ENCODE results near the gene EFNA5.

EFNA5 gene

DNA sequence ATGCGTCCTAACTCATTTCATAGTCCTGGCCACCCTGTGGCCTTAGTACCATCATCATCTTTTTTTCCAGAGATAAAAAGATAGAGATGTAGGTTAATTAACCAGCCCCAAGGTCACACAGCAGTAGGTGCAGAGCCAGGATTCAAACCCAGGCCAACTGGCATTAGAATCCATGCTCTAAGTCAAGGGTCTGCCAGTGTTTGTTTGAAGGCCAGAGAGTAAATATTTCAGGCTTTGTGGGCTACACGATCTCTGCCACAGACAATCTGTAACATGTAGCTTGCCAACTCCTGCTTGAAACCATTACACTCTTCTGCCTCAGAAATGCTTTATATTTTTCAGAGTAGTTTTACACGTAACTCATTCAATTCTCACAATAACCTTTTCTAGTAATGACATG is 119.6 kb downstream of the EFNA5 start:
- DNase-seq (ENCODE audit: low read depth) = no peak

DNA sequence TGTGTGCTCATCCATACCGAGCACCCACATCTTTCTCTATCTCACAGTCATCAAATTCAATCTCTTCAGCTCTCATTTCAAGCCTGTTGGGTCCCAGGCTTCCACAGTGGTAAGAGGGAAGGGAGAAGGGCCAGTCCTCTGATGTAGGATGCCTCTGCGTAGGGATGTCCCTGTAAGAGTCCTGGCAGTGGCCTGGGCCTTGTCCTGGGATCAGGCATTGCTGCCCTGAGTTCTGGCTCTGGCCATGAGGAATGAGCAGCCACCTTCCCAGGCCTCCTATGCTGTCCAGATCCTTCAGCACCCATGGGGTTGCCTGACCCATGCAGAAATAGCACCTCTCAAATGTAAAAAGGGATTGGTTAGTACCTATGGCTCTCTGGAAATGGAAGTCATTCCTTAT is 121.2 kb downstream of the EFNA5 start:
- no peak for DNase-seq (ENCODE audit: low read depth)
- TF ChIP-seq MYC (IDR thresholded peaks at IDR 0.05; ENCODE audit: low read depth, low read length) (no peak), POLR2A (IDR thresholded peaks at IDR 0.05; ENCODE audit: extremely low read depth, insufficient read length) (no peak)
- TF ChIP-seq, protein P1, sequence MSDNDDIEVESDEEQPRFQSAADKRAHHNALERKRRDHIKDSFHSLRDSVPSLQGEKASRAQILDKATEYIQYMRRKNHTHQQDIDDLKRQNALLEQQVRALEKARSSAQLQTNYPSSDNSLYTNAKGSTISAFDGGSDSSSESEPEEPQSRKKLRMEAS (IDR thresholded peaks at IDR 0.05; ENCODE audit: low read depth, low read length) = no peak
- TF ChIP-seq, protein P2, sequence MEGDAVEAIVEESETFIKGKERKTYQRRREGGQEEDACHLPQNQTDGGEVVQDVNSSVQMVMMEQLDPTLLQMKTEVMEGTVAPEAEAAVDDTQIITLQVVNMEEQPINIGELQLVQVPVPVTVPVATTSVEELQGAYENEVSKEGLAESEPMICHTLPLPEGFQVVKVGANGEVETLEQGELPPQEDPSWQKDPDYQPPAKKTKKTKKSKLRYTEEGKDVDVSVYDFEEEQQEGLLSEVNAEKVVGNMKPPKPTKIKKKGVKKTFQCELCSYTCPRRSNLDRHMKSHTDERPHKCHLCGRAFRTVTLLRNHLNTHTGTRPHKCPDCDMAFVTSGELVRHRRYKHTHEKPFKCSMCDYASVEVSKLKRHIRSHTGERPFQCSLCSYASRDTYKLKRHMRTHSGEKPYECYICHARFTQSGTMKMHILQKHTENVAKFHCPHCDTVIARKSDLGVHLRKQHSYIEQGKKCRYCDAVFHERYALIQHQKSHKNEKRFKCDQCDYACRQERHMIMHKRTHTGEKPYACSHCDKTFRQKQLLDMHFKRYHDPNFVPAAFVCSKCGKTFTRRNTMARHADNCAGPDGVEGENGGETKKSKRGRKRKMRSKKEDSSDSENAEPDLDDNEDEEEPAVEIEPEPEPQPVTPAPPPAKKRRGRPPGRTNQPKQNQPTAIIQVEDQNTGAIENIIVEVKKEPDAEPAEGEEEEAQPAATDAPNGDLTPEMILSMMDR (IDR thresholded peaks at IDR 0.05; ENCODE audit: low read depth, low read length) = no peak
- H3K4me3 ChIP-seq (ENCODE audit: low read depth, low read length) = no peak overlapping the region

More for the DNA sequence above, 119.6 kb downstream of the EFNA5 start:
- no peak for TF ChIP-seq POLR2A (IDR thresholded peaks at IDR 0.05; ENCODE audit: extremely low read depth, insufficient read length)
- TF ChIP-seq MYC (IDR thresholded peaks at IDR 0.05; ENCODE audit: low read depth, low read length) = no peak
- TF ChIP-seq, protein P1 (IDR thresholded peaks at IDR 0.05; ENCODE audit: low read depth, low read length) = no peak
- H3K4me3 ChIP-seq (ENCODE audit: low read depth, low read length) = no peak overlapping the region

DNA sequence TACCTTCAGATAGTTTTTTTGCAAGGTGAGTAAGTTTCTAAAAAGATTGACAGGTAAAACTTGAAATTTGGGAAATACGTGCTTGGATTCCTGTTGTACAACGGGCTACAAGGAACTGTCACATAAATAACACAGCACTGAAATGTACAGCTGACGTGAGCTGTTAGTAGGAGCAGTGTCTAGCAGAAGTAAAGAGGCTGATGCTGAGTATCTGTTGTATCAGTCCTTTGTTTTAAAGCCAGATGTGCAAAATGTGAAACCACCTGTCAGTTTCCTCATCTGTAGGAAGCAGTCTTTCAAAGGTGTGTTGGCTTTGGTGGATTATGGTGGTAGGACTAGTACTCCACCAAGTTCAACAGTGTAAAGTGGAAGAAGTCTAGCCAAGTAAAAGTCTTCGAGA is 122.3 kb downstream of the EFNA5 start:
- TF ChIP-seq, protein P2 (IDR thresholded peaks at IDR 0.05; ENCODE audit: low read depth, low read length) = no peak
- TF ChIP-seq MYC (IDR thresholded peaks at IDR 0.05; ENCODE audit: low read depth, low read length) (no peak), POLR2A (IDR thresholded peaks at IDR 0.05; ENCODE audit: extremely low read depth, insufficient read length) (no peak)
- TF ChIP-seq, protein P1 (IDR thresholded peaks at IDR 0.05; ENCODE audit: low read depth, low read length) = no peak
- no peak overlapping the region for H3K4me3 ChIP-seq (ENCODE audit: low read depth, low read length)
- no peak for DNase-seq (ENCODE audit: low read depth)

DNA sequence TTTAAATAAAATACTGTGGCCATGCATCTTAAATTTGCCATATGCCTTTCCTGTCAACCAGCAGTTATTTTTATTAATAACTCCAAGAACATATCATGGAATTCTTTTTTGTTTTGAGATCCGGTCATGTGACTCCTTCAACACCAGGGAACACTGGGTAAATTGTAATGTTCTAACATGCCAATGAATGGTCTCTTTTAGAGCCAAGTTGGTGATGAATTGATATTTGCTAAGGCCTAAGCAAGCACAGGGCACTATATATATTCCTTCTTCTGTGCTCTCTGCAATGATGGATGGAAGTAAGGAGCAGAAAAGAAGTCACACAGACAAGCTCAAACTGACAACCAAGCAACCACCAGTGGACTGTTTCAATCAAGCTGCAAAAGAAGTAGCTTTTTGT is 124.0 kb downstream of the EFNA5 start:
- no peak overlapping the region for H3K4me3 ChIP-seq (ENCODE audit: low read depth, low read length)
- no peak for DNase-seq (ENCODE audit: low read depth)
- TF ChIP-seq POLR2A (IDR thresholded peaks at IDR 0.05; ENCODE audit: extremely low read depth, insufficient read length) = no peak

DNA sequence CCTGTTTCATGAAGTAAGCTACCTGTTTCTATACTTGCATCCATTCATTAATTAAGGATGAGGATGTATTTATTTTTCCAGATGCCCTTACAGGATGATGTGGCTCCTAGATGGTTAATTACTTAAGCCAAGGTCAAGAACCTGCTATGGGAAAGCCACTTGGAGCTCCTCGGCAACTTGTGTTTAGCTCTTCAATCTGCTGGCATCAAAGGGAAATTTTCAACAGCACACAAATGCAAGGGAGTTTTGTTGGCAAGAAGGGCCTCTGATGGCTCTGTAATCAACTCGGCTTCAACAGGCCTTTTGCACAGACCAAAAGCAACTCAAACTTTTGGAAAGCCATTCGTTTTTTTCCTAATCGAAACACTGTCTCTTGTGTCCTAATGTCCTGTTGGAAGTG is 125.3 kb downstream of the EFNA5 start:
- no peak overlapping the region for H3K4me3 ChIP-seq (ENCODE audit: low read depth, low read length)
- TF ChIP-seq MYC (IDR thresholded peaks at IDR 0.05; ENCODE audit: low read depth, low read length) (no peak), POLR2A (IDR thresholded peaks at IDR 0.05; ENCODE audit: extremely low read depth, insufficient read length) (no peak)
- TF ChIP-seq, protein P2 (IDR thresholded peaks at IDR 0.05; ENCODE audit: low read depth, low read length) = no peak
- TF ChIP-seq, protein P1 (IDR thresholded peaks at IDR 0.05; ENCODE audit: low read depth, low read length) = no peak
- DNase-seq (ENCODE audit: low read depth) = no peak

DNA sequence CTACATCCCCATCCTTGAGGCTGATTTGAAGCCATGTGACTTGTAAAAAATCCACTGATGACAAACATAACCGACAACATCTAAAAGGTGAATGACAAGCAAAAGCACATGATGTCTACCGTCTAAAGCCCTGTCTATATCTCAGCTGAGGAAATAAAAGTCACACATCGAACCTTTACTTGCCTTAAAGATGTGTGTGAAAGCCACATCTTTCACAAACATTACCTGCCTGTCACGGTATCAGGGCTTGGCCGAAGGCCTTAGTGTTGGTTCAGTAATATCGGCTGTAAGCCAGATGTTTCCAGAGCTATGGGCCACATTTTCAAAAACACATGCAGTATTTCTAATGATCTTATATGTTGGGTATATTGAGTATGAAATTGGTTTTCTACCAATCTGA is 125.8 kb downstream of the EFNA5 start:
- no peak for DNase-seq (ENCODE audit: low read depth)
- TF ChIP-seq, protein P2 (IDR thresholded peaks at IDR 0.05; ENCODE audit: low read depth, low read length) = no peak
- TF ChIP-seq, protein P1 (IDR thresholded peaks at IDR 0.05; ENCODE audit: low read depth, low read length) = no peak
- TF ChIP-seq POLR2A (IDR thresholded peaks at IDR 0.05; ENCODE audit: extremely low read depth, insufficient read length) (no peak), MYC (IDR thresholded peaks at IDR 0.05; ENCODE audit: low read depth, low read length) (no peak)
- H3K4me3 ChIP-seq (ENCODE audit: low read depth, low read length) = no peak overlapping the region

DNA sequence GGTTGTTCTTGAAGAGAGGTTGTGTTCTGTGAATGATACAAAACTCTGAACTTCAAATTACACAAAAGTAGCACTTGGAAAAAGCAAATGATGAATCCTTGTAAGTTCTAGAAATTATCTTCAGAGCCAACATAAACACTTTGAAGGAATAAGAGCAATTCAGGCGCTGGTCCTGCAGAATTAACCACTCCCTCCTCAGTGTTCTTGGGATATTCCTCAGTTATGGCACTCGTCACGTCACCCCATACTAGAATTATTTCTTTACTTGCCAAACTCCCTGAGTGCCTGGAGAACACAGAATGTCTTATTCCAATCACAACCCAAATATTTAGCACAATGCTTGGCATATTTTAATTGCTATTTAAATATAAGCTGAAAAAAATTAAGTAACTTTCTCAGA is 126.3 kb downstream of the EFNA5 start:
- TF ChIP-seq MYC (IDR thresholded peaks at IDR 0.05; ENCODE audit: low read depth, low read length) = no peak
- TF ChIP-seq, protein P1 (IDR thresholded peaks at IDR 0.05; ENCODE audit: low read depth, low read length) = no peak
- TF ChIP-seq, protein P2 (IDR thresholded peaks at IDR 0.05; ENCODE audit: low read depth, low read length) = no peak
- DNase-seq (ENCODE audit: low read depth) = no peak
- no peak overlapping the region for H3K4me3 ChIP-seq (ENCODE audit: low read depth, low read length)

All from NB4 (cell line).